Hypothalamus (tissue), 51 donors: ENCODE data around the gene CA11.

Experiments
- DNase-seq, 51 donors: peaks; one replicate each; lab custom pipeline; 2025; lab: John Stamatoyannopoulos, UW

The CA11 gene

DNA sequence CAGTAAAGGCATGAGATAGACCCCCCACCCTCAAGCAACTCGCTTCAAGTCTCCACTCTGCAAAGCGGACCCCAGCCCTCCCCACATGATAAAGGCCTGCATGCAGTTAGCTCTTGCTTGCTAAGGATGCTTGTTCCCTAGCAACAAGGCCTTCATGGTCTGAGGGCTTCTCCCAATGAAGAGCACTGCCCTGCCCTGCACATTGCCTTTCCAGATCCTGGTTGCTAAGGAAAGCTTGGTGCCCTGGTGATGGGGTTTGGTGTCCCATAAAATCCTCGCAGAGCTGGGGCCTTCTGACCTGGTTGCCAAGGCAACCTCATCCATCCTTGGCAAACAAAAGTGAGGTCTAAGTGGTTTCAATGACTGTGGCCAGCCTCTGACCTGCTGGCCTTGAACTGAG lies 14.8 kb downstream of the CA11 start:
- peak in 4 of 51 donors; percentile 20 to 37 (median 30) for DNase-seq

DNA sequence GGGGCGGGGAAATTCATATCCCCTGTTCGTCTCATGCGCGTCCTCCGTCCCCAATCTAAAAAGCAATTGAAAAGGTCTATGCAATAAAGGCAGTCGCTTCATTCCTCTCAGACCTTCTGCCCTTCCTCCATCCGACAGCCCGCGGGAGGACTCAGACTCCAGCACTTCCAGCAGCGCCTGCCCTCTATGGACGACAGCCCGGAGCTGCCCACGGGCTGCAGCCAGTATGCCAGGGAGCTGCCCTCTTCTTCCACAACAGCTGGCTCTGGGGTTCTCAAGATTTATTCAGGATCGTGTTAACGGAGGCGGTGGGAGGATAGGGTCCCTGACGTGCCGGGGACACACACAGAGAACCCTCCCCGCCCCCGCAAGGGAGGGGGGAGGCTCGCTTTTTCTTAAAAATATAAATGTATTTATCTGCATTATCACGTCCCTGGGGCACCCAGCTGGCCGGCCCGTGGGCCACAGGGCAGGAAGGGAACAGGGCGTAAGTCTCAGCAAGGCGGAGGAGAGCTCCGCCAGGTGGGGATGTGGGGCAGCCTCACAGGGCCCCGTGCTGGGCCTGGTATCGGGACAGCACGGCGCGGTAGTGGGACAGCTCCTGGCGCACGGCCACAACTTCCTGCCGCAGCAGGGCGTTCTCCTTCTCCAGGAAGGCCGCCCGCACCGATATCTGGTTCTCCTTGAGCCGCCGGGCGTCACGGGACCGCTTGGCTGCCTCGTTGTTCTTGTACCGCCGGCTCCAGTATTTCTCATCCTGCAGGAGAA lies 15.5 kb downstream of the CA11 start:
- DNase-seq, result peak in 19 of 51 donors; percentile 15 to 65 (median 39)

DNA sequence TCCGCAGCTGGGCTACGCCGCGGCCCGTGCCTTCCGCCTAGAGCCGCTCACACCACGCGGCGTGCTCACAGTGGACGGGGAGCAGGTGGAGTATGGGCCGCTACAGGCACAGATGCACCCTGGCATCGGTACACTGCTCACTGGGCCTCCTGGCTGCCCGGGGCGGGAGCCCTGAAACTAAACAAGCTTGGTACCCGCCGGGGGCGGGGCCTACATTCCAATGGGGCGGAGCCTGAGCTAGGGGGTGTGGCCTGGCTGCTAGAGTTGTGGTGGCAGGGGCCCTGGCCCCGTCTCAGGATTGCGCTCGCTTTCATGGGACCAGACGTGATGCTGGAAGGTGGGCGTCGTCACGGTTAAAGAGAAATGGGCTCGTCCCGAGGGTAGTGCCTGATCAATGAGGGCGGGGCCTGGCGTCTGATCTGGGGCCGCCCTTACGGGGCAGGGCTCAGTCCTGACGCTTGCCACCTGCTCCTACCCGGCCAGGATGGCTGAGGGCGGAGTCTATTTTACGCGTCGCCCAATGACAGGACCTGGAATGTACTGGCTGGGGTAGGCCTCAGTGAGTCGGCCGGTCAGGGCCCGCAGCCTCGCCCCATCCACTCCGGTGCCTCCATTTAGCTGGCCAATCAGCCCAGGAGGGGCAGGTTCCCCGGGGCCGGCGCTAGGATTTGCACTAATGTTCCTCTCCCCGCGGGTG lies 16.2 kb downstream of the CA11 start:
- peak in 26 of 51 donors; percentile 22 to 69 (median 56) for DNase-seq

DNA sequence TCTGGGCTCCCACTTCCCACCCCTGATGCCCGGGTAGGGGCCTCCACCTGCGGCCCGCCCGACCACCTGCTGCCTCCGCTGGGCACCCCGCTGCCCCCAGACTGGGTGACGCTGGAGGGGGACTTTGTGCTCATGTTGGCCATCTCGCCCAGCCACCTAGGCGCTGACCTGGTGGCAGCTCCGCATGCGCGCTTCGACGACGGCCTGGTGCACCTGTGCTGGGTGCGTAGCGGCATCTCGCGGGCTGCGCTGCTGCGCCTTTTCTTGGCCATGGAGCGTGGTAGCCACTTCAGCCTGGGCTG lies 16.7 kb downstream of the CA11 start:
- DNase-seq, result no peak

DNA sequence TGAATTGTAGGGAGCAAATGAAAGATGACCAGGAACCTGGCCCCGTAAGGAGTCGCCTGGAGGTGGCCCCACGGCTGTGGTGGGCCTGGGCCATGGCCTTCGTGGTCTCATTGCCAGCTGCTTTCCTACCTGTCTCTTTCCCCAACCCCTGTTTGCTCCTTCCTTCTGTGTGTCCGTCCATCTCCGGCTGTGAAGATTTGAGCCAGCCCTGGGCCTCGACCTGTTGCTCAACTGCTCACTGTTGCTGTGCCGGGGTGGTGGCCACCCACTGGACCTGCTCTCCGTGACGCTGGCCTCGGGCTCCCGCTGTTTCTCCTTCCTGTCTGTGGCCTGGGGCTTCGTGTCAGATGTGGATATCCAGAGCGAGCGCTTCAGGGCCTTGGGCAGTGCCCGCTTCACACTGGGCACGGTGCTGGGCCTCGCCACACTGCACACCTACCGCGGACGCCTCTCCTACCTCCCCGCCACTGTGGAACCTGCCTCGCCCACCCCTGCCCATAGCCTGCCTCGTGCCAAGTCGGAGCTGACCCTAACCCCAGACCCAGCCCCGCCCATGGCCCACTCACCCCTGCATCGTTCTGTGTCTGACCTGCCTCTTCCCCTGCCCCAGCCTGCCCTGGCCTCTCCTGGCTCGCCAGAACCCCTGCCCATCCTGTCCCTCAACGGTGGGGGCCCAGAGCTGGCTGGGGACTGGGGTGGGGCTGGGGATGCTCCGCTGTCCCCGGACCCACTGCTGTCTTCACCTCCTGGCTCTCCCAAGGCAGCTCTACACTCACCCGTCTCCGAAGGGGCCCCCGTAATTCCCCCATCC lies 17.3 kb downstream of the CA11 start:
- DNase-seq, result peak in 1 of 51 donors; percentile 14

DNA sequence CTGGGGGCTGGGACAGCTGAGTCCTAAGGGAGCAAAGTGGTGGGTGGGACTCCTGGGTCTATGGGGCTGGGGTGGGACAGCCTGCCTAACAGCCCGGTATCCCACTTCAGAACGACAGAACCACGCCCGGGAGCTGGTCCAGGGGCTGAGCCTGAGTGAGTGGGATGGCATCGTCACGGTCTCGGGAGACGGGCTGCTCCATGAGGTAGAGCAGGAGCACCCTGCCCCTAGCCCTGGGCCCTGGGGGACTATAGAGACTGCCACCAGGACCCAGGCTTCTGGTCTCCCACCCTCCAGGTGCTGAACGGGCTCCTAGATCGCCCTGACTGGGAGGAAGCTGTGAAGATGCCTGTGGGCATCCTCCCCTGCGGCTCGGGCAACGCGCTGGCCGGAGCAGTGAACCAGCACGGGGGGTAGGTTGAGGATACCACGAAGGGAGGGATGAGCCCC lies 18.1 kb downstream of the CA11 start:
- no peak for DNase-seq

DNA sequence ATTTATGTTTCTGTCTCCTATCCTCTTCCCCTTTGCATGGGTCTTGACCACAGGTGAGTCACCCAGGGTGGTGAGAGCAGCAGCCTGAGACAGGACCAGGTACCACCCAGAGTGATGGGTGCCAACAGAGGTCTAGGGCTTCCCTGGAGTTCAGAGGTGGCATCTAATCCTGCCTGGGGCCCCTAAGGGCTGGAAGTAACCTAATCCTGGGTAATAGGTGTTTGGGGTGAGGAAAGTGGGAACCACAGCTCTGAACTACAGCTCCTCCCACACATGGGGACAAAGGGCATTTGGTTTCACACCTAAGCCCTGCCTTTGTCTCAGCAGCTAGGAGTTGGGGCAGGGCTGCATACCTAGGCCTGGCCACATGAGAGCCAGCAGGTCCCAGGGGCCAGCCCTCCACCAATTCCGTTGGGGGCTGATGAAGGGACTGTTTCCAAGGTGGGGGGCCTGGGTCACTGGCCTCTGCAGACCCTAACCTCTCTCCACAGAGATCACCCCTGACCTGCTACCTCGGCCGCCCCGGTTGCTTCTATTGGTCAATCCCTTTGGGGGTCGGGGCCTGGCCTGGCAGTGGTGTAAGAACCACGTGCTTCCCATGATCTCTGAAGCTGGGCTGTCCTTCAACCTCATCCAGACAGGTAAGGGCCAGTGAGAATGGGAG lies 18.7 kb downstream of the CA11 start:
- DNase-seq, result no peak

DNA sequence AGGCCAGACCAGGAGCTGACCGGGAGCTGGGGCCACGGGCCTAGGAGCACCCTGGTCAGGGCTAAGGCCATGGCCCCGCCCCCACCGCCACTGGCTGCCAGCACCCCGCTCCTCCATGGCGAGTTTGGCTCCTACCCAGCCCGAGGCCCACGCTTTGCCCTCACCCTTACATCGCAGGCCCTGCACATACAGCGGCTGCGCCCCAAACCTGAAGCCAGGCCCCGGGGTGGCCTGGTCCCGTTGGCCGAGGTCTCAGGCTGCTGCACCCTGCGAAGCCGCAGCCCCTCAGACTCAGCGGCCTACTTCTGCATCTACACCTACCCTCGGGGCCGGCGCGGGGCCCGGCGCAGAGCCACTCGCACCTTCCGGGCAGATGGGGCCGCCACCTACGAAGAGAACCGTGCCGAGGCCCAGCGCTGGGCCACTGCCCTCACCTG lies 20.1 kb downstream of the CA11 start:
- no peak for DNase-seq

DNA sequence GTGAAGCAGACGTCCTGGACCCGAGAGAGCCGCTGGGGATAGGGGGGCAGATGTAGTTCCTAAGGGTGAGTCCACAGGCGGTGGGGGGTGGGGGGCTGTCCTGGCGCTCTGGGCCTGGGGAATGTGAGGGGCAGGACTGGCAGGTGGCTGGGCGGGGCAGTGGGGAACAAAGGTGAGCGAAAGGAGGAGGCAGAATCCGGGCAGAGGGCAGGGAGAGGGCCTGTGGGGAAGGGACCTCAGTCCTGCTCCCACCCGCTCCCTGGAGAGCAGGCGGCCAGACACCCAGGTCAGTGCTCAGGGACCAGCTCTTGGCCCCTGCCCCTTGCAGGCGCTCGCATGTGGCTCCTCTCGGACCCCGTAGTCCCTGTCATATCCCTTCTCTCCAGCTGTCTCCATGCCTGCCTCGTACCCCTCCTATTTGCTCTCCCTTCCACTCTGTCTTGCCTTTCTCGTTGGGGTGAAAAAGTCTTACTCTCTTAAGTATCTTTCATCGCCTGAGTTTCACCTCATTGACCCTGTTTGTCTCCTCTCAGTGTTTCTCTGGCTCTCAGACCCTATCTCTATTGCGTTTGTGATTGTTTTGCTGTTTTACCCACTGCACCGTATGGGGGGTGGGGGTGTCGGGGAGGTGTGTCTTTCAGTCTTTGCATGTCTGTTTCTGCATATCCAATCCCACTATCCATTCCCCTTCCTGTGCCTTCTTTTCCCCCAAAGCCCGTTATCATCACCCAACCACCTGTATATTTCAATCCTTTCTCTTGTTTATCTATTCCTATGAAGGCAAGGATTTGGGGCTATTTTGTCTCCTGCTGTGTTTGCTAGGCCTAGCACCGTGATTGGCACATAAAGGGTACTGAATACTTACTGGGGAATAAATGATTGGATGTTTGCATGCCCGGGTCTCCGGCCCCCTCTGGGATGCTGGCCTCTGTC lies 20.9 kb downstream of the CA11 start:
- DNase-seq, result peak in 1 of 51 donors; percentile 43

DNA sequence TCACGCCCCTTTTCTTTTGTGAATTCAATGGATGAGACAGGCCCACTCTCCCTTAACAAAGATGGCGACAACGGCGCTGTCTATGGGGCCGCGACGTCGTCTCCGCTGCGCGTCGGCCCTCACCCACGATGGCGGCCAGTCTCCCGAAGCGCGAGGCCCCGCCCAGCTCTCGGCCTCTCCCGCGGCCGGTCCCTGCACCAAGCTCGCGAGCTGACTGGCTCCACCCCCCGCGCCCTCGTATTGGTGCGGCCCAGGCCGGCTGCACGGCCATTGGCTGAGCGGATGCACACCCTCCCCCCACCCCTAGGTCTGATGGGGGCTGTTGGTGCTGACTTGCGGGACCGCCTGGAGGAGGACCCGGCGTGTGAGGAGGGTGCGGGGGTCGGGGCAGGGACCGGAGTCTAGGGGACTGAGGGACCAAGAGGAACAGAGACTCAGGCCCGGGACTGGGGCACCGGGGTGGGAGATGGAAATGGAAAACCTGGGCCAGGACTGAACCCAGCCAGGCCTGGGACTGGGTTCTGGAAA lies 21.9 kb downstream of the CA11 start:
- DNase-seq, result peak; percentile 64 to 99 (median 97)

DNA sequence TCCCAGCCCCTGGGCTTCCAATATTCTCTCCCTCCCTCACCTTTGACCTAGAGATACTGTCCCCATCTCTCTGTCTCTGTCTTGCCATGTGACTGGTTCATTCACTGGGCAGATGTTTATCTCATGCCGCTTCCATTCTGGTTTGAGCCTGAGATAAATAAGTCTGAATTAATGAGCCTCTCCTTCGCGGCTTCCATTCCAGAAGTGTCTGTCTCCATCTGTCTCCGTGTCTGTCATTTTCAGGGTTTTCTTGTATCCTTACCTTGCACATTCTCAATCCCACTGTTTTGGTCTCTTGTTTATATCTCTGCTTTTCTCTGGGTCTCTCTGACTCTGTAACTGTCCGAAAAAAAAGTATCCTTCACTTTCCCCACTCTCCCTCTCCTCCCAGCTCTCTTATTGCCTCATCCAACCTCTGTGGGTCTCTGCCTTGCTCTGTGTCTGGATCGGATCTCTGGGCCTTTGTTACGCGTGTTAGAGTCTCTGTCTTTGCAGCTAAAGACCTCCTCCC lies 22.4 kb downstream of the CA11 start:
- peak in 1 of 51 donors; percentile 42 for DNase-seq

DNA sequence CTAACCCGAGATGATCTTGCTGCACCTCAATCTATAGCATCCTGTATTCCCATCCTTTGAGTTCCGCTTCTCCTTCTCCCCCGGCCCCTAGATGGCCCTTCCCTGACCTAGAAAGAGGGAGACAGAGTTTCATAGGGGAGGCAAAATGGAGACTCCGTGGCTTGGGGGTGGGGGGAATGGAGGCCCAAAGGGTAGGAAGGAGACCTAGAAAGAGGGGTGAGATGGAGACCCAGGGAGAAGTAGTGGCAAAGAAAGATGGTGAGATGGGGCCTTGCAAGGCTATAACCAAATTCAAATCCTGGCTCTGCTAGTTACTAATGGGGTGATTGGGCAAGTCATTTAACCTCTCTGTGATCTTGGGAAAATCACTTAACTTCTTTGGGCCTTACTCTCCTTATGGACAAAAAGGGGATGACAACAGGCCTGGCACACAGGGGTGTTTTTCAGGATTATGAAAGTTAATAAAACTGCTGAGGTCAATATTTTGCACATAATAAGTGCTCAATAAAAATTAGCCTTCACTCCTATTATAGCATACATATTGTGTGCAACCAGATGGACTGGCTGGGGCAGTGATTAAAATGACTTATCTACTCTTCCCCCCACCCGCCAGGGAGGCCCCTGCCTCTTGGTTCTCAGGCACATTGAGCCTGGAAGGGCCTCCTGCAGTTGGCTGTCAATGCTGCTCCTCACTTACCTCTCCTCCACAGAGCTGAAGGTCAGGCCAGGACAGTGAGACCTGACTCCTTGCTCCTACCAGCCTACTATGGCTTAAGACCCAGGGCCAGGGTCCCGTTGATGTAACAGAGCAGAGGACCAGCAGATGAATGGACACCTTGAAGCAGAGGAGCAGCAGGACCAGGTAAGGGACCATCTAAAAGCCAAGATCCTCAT lies 26.0 kb downstream of the CA11 start:
- no peak for DNase-seq

DNA sequence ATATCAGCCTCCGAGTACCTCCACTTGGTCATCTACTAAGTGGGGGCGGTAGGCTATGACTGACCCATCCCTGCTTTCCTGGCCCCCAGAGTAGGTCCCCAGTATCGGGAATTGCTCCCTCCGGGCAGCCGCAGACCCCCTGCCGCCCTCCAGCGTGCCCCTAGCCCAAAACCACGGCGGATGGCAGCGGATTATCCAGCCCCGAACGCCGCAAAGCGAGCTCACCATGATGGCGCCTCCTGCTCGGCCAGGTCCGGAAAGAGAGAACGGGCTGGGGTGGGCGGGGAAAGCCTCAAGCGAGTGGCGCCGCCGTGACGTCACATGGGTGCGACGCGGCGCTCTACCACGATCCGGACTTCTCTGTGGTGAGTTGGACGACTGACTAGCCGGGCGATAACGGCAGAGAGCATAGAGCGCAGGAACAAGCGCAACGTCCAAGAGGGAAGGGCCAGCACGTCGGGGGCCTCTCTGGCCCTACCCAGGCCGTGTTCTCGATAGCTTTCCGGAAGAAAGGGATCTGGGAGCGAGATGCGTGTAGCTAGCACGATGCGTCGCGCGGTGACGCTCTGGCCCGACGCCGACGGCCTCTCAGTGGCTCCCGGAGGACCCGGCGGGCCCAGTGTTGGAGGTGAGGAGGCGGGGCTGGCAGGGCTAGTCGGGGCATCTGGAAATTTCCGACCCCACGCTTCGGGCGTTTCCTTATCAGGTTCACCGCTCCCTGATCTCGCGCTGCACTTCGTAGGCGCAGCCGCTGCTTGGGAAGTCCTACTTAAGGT lies 26.9 kb downstream of the CA11 start, which contains the start of the genes RPL18 and SPHK2:
TSS of gene RPL18 (minus strand) at position 263 of the 776 bp plus-strand sequence. CDS start at position 228, 35 bp downstream.
TSS of gene SPHK2 (plus strand) at position 591 of the 776 bp plus-strand sequence. CDS start 1,009 bp downstream, outside the sequence.
- peak; percentile 85 to 100 (median 98) for DNase-seq

DNA sequence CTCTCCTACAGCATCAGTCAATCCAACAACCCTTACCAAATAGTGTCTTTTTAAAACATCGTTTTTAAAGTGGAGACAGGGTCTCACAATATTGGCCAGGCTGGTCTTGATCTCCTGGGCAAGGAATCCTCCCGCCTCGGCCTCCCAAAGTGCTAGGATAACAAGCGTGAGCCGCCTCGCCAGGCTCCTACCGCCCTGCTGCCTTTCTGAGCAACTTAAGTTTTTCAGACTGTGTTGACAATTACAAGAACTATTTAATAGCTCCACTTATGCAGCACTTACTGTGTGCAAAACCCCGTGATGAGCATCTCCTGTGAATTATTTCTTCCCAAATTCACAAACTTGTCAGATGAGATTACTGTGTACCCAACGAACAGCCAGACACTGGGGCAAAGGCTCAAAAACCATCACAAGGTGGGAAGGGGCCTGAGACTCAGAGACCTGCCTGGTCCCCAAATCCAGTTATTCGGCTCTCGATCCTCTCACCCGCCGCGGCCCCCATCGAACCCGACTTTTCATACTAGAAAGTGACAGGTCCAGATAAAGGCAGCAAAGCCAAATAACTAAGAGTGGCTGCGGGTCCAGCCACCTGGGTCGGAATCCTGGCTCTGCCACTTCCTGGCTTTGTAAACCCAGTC lies 27.6 kb downstream of the CA11 start:
- peak in 2 of 51 donors; percentile 50 to 60 for DNase-seq

DNA sequence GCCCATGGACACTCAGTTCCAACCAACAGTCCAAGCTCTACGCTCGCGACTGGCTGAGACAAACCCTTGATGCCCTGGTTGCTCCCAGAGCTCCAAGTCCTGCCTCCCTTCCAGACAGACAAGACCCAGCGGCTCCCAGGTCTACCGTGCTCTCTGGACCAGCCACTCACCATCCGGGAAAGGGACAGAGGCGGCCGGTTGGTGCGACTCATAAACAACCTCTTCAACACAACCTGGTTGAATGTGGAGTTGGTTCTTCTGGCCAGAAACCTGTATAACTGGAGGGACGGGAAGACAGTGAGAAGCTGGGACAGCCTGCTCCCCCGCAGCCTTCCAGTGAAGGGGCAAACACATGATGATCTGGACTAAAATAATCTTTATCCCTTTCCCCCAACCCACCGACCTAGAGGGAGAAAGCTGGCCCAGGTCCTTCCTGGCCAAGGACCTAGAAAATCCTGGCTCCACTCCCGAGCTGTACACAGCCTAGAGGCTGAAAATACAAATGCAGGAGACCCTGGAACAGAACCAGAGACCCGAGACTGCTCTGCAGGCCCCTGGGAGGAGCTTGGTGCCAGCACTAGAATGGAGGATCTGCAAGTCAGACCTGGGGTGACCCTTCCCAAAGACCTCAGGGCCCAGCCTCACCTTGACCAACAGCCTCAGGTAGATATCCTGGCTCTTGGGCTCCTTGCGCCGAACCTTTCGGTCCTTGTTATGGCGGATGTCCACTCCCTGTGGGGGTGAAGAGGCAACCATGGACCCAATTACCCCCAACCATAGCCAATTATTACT lies 28.6 kb downstream of the CA11 start:
- peak in 6 of 51 donors; percentile 20 to 39 (median 26) for DNase-seq
